GM19452 (cell line): ENCODE data around the gene SLC9A6.
"Not testable (repeated sequence)": the region's sequence is repeated elsewhere in the genome, so short reads cannot be mapped to it uniquely, and the experiment has no call there.

ENCODE experiments used
- ATAC-seq: cut with Tn5 transposase; IDR thresholded peaks from one replicate; pipeline ENCODE4 v1.9.1; 2021; ENCODE audit not compliant: unreplicated experiment

Gene SLC9A6

DNA sequence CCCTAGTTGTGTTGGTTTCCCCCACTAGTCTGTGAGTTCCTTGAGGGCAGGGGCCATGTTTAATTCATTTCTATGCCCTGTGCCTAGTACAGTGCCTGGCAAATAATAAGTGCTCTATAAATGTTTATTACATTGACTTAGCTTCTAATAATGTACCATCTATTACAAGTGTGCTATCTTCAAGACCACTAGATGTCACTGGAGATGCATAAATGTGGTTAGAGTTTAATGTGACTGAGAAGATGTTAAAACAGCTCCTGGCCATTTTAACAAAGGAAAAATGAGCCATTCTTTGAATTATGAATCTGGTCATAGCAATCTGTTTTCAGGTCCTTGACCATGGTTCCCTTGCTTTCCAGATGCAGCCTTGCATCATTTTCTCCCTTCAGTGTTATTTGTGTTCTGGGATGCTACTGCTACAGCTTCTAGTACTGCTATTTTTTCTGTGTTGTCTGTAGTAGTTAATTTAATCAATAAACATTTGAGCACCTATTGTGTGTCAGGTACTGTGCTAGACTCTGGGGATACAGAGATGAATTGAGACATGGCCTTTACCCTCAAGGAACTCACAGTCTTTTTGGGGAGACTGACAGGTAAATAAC lies 43.2 kb downstream of the SLC9A6 start:
- ATAC-seq = no peak

DNA sequence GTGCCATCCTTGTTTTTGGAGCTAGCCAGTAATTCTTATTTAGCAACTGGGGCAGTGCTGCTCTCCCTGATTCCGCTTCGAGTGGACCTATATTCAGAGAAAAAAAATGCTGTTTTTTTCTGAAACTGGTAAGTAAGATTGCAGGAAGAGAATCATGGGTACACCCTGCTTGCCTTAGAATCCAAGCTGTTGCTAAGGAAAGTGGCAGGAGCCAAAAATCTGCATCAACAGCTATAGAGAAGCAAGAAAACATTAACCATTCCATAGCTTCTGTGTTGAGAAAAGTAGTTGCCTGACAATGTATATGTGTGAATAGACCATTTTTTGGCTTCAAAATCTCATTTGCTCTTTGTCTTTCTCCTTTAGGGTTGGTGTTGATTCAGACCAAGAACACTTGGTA lies 44.5 kb downstream of the SLC9A6 start:
- no peak for ATAC-seq

DNA sequence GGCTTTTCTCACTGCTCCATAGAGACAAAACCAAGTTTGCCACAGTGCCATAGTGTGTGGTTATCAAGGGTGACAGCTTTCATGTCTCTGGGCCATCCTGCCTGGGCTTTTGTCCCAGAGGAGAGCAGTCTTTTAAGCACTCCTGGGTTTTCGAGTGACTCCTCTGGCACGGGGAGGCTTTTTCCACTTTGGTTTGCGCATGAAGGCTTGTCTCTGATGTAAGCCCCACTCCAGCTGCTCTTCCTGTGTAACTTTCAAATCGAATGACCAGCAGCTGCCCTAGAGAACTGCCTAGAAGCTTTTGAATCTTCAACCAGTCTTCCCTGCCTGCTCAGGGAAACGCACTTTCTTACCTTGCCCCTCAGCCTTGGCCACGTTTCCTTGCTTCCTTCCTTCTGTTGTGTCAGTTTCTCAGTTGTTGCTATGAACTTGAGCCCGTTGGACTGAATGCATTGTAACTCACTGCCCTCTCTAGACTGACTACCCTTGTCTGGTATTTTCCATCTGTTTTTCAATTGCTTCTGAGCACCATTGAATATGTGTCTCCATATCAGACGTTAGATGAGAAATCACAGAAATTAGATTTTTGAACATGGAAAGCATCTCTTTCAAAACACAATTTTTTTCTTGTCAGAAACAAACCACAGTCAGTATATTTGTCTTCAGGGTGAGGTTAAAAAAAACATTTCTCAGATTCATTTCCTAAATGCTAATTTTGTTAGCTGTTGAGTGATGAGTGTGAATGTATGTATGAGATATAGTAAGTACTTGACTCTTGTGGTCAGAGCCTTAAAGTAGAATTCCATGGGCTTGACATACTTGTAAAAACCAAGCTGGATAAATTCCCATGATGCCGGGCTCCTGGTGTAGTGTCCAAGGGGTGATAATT lies 45.3 kb downstream of the SLC9A6 start:
- no peak for ATAC-seq

DNA sequence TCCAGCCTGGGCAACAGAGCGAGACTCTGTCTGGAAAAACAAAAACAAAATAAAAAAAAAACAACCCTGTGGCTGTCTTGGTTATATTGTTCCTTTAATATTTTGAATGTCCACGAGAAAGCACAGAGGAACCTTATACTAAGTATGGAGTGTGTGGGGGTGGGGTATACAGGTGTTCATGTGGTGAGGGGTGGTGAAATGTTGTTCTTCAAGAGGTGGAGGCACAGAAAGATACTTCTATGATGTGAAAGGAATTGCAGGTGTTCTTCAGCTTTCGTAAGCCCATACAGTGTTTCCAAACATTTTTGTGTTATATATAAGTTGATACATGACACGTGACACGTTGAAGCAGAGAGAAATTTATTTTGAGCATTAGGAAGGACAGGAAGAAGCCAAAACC lies 46.4 kb downstream of the SLC9A6 start:
- ATAC-seq = no peak

GRCh38 chrX:136032370-136032769 lies 47.1 kb downstream of the SLC9A6 start:
- ATAC-seq = no peak

GRCh38 chrX:136034668-136035067 lies 49.4 kb downstream of the SLC9A6 start:
- ATAC-seq = no peak

DNA sequence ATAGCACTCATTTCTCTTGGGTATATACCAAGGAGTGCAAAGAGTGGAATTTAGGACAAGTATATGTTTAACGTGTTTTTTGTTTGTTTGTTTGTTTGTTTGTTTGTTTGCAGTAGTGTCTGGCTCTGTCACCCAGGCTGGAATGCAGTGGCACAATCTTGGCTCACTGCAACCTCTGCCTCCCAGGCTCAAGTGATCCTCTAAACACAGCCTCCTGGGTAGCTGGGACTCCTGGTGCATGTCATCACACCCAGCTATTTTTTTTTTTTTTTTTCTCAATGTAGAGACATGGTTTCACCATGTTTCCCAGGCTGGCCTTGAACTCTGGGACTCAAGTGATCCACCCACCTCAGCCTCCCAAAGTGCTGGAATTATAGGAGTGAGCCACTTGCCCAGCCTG lies 50.4 kb downstream of the SLC9A6 start:
- ATAC-seq = no peak

DNA sequence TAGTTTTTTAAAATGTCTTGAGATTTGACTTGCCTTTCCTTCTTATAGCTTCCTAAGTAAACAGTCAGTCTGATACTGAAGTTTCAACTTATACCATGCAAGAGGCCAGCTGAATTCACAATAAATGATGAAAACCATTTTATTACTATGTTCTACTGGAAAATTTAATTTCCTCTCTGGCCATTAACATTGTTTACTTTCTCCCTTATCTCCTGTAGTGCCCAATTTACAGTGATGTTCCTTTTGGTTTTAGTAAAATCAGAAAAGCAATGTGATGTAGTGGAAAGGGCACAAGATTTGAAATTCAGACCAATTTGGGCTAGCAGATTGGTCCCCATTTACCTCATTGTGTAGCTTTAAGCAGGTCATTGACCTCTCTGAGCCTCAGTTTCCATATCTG lies 54.2 kb downstream of the SLC9A6 start:
- ATAC-seq = no peak

- no peak for ATAC-seq
These were observed 54.7 kb downstream of the SLC9A6 start for GRCh38 chrX:136039968-136040367.

DNA sequence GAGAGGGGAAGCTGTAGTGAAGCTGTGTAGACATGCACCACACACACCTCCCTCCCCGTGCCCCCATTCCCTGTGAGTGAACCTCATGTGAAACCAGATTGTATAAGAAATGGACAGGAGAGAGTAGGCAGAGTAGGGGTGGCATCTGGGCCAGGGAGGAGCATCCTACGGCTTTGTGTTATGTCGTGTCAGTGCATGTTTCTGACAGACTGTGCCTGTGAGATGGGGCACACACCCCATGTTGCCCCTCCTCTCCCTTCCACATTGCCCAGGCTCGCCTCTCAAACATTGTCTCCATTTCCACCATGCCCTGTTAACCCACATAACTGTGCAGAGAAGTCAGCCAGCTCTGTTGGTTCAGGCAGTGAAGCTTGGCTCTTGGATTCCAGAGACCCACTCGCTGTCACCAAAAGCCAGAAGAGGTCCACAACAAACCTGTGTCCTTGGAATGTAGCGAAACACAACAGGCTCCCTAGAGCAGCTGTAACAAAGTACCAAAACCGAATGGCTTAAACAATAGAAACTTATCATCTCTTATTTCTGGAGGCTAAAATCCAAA lies 56.1 kb downstream of the SLC9A6 start:
- ATAC-seq = no peak

DNA sequence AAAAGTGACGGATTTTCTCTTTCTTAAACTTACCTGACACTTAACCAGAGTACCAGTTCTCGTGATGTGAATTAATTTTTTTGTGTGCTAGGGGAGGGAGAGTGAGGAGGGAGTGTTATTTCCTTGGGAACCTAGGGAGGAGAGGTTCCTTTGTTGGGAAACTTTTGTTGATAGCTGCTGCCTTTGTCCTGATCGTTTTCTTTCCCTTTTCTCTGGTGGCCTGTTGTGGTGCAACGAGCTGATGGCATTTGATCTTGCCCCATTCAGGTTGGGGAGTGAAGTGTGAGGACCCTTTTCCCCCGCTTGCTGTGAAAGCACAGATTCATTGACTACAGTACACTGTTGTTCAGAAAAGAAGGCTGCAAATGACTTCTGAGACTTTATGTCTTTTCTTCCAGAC lies 59.8 kb downstream of the SLC9A6 start:
- no peak for ATAC-seq

DNA sequence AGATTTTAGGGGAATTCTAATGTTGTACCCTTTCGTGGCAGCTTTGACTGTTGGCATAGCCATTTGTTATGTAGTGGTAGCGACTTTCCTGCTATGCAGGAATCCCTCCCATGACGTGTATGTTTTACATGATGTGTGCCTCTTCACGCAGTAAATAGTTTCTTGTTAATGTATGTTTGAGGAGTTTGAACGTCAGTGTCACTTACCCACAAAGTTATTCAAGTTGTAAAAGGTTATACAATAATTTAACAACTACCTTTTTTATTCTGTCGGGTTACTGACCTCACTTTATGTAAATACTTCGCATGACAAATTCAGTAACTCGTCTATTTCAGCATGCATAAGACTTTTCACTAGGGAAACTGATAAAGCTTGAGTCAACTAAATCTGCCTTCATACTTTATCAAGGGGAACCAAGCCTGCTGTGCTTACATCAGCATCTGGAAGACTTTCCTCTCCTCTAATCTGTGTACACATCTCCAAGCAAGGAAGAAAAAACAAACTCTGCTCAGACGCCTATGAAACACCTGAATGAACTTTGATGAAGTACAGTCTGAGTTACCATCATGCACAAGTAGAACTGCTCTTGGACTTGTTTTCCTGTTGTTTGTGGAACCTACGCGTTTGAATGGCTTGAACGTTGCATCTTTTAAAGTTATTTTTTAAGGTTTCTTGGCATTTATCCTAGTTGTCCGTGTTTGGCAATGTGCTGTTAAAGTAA lies 61.2 kb downstream of the SLC9A6 start:
- no peak for ATAC-seq

- ATAC-seq = no peak
These were observed 61.9 kb downstream of the SLC9A6 start for GRCh38 chrX:136047016-136047642.

DNA sequence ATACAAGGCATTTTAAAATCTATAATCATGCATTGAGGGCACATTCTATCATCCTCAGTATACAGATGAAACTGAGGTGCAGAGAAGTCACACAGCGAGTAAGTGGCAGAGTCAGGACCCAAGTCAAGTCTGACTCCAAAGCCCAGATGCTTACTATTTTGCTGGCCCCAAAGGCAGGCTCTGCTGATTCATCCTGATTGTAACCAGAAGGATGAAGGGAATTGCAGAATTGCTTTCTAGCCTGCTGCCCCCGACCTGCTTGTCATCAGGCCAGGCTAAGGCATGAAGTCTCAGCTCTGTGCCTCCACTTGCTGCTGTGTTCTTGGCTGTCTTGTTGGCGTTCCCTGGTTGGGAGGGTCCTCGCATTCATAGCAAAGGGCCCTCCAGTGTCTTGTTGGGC lies 62.7 kb downstream of the SLC9A6 start:
- no peak for ATAC-seq

DNA sequence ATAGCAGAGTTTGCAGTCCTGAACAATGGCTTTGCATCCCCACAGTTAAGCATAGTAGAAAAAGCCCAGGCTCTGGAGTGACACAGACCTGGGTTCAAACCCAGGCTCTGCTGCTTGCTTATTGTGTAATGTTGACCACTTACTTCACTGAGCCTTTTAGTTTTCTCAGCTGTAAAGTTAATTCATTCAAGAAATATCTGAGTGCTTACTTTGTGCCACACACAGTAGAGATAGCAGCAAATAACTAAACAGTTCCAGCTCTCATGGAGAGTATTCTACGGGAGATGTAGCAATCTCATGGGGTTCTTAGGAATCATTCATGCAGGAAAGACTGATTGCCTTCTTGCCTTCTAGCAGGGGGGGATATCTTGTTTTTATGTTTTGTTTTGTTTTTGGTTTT lies 63.2 kb downstream of the SLC9A6 start:
- no peak for ATAC-seq

DNA sequence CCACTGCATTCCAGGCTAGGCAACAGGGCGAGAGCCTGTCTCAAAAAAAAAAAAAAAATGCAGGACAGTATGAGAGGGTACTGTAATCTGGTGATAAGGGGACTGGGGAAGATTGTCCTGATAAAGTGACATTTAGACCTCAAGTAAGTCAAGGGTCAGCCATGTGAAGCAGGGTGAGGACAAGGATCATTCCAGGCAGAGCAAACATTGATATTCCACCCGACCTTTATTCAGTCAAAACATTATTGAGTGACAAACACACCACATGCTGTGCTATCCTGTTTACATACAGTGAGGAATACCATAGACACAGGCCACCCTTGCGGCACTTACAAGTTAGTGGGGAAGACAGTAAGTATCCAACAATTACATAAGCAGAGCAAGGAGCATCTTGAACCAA lies 64.4 kb downstream of the SLC9A6 start:
- no peak for ATAC-seq

- ATAC-seq = not testable (repeated sequence)
These were observed 65.6 kb downstream of the SLC9A6 start for GRCh38 chrX:136050875-136051274.

GRCh38 chrX:136051611-136052010 lies 66.4 kb downstream of the SLC9A6 start:
- ATAC-seq = no peak

- ATAC-seq = no peak
These were observed 70.5 kb downstream of the SLC9A6 start for GRCh38 chrX:136055651-136056221.

DNA sequence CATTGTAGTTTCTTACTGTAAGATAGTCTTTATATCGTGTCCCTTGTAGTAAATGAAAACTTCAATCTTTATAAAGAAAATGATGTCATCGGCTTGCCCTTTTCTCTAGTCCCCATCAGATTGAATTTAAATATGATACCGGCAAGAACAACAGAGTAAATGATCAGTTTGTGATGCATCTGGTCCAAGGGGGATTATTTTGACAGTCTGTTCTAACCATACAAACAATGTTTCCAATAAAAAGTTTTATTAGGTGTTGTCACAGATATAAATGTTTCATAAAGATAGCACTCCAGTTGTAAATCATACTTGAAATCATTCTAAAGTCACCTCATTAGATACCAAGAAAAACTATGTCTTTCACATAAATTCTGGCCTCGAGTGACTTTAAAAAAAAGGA lies 72.3 kb downstream of the SLC9A6 start:
- no peak for ATAC-seq

DNA sequence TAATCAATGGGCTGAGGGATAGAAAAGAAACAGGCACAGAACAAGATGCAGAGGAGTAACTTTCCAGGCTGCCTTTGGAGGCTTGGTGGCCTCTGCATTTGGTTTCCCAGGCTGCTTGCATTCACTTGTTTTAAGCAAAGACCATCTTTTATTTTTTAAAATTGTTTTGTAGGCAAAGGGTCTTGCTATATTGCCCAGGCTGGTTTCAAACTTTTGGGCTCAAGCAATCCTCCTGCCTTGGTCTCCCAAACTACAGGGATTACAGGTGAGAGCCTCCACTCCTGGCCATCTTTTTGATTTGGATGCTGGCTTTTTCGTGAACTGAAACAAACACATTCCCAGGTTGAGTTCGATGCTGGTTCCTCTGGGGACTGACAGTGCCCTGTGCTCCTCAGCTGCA lies 74.1 kb downstream of the SLC9A6 start:
- ATAC-seq = no peak
